GM20000 (cell line): ENCODE data around the gene GALP.

Experiments
- DNase-seq: peaks from one replicate; pipeline ENCODE4 v3.0.0; 2012; ENCODE audit warnings: low spot score
- CTCF ChIP-seq: IDR thresholded peaks from 2 replicates; pipeline ENCODE4 v1.5.1; 2012; ENCODE audit warnings: mild to moderate bottlenecking, control low read depth; ENCODE audit errors: extremely low read depth, missing control alignments

GALP gene

GRCh38 chr19:56136362-56136761 lies 39.4 kb upstream of the GALP start:
- DNase-seq: no peak
- no peak for TF ChIP-seq CTCF

GRCh38 chr19:56137405-56137804 lies 38.4 kb upstream of the GALP start:
- no peak for TF ChIP-seq CTCF
- no peak for DNase-seq

GRCh38 chr19:56138069-56138468 lies 37.7 kb upstream of the GALP start:
- TF ChIP-seq CTCF: no peak
- DNase-seq: no peak

GRCh38 chr19:56139847-56140582 lies 35.8 kb upstream of the GALP start:
- no peak for DNase-seq
- no peak for TF ChIP-seq CTCF

GRCh38 chr19:56140583-56141416 lies 35.0 kb upstream of the GALP start, which contains the start of gene ZNF444:
Gene ZNF444, plus strand, starts transcription at chr19:56141287. Its CDS starts 5,625 bp downstream, at chr19:56146912.
- DNase-seq: peak; percentile 98
- TF ChIP-seq CTCF: no peak

GRCh38 chr19:56141417-56141993 lies 34.3 kb upstream of the GALP start:
- no peak for TF ChIP-seq CTCF
- peak; percentile 49 for DNase-seq

- TF ChIP-seq CTCF: no peak
- no peak for DNase-seq
Observed at GRCh38 chr19:56142087-56142787, 33.6 kb upstream of the GALP start.
